ENCODE results near the gene BAIAP2L2.
"Not testable (repeated sequence)": the region's sequence is repeated elsewhere in the genome, so short reads cannot be mapped to it uniquely, and the experiment has no call there.

The BAIAP2L2 gene, protein sequence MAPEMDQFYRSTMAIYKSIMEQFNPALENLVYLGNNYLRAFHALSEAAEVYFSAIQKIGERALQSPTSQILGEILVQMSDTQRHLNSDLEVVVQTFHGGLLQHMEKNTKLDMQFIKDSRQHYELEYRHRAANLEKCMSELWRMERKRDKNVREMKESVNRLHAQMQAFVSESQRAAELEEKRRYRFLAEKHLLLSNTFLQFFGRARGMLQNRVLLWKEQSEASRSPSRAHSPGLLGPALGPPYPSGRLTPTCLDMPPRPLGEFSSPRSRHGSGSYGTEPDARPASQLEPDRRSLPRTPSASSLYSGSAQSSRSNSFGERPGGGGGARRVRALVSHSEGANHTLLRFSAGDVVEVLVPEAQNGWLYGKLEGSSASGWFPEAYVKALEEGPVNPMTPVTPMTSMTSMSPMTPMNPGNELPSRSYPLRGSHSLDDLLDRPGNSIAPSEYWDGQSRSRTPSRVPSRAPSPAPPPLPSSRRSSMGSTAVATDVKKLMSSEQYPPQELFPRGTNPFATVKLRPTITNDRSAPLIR

DNA sequence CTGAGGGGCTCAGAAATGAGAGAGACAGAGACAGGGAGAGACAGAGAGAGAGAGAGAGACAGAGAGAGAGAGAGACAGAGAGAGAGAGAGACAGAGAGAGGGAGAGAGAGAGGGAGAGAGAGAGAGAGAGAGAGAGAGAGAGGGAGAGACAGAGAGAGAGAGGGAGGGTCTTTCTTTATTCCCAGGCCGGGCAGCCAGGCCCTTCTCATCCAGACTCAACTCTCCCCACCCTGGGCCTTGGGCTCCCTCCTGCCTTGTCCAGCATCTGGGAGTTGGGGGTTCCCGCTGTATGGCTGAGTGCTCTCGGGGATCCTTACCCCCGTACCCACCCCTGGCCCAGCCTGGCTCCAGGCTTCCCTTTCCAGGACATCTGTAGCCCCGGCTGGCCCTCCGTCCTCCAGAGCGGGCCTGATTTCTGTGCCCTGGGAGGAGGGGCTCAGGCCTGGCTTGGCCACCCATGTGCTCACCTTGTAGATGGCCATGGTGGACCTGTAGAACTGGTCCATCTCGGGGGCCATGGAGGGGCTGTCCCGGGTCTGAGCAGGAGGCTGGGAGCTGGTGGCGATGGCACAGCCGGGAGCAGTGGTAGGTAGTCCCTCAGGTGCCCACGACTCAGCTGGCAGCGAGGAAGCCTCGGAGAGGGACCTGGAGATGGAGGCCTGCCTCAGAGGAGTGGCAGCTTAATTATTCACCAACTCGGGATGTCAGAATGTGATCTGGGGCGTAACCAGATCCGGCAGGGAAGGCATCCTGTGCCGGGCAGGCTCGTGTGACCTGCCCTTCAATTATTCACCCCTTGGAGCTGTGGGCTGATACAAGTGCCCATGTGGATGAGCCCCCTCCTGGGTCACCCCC lies at the start of gene BAIAP2L2:
BAIAP2L2 (minus strand) TSS at position 677 of the 855 bp plus-strand sequence; CDS start at position 518, 159 bp downstream.
- H3K4me3 ChIP-seq (replicated peaks; ENCODE audit: low read depth, low read length), result no peak within 1 kb of the TSS
- DNase-seq (ENCODE audit: extremely low read depth, low read depth), result no peak
- TF ChIP-seq, protein P1, sequence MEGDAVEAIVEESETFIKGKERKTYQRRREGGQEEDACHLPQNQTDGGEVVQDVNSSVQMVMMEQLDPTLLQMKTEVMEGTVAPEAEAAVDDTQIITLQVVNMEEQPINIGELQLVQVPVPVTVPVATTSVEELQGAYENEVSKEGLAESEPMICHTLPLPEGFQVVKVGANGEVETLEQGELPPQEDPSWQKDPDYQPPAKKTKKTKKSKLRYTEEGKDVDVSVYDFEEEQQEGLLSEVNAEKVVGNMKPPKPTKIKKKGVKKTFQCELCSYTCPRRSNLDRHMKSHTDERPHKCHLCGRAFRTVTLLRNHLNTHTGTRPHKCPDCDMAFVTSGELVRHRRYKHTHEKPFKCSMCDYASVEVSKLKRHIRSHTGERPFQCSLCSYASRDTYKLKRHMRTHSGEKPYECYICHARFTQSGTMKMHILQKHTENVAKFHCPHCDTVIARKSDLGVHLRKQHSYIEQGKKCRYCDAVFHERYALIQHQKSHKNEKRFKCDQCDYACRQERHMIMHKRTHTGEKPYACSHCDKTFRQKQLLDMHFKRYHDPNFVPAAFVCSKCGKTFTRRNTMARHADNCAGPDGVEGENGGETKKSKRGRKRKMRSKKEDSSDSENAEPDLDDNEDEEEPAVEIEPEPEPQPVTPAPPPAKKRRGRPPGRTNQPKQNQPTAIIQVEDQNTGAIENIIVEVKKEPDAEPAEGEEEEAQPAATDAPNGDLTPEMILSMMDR (IDR thresholded peaks at IDR 0.05; ENCODE audit: low read depth, low read length, missing control alignments), result no peak

DNA sequence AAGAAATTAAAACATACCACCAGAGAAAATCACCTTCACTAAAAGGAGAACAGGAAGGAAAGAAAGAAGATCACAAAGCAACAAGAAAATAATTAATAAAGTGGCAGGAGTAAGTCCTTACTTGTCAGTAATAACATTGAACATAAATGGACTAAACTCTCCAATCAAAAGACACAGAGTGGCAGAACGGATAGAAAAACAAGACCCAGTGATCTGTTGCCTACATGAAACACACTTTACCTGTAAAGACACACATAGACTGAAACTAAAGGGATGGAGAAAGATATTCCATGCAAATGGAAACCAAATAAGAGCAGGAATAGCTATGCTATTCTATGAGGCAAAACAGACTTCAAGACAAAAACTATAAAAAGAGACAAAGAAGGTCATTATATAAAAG lies 45.2 kb upstream of the BAIAP2L2 start:
- DNase-seq (ENCODE audit: extremely low read depth, low read depth), result no peak
- TF ChIP-seq, protein P1 (IDR thresholded peaks at IDR 0.05; ENCODE audit: low read depth, low read length, missing control alignments), result no peak
- H3K4me3 ChIP-seq (replicated peaks; ENCODE audit: low read depth, low read length), result no peak overlapping the region

DNA sequence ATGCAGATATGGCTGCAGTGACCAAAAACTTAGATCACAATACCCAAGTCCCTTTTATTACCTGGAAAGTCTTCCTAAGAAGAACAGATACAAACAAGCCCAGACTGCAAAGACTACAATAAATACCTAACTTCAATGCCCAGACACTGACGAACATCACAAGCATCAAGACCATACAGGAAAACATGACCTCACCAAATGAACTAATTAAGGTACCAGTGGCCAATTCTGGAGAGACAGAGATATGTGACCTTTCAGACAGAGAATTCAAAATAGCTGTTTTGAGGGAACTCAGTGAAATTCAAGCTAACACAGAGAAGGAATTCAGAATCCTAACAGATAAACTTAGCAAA lies 44.1 kb upstream of the BAIAP2L2 start:
- H3K4me3 ChIP-seq (replicated peaks; ENCODE audit: low read depth, low read length); DNase-seq (ENCODE audit: extremely low read depth, low read depth): not testable (repeated sequence)

DNA sequence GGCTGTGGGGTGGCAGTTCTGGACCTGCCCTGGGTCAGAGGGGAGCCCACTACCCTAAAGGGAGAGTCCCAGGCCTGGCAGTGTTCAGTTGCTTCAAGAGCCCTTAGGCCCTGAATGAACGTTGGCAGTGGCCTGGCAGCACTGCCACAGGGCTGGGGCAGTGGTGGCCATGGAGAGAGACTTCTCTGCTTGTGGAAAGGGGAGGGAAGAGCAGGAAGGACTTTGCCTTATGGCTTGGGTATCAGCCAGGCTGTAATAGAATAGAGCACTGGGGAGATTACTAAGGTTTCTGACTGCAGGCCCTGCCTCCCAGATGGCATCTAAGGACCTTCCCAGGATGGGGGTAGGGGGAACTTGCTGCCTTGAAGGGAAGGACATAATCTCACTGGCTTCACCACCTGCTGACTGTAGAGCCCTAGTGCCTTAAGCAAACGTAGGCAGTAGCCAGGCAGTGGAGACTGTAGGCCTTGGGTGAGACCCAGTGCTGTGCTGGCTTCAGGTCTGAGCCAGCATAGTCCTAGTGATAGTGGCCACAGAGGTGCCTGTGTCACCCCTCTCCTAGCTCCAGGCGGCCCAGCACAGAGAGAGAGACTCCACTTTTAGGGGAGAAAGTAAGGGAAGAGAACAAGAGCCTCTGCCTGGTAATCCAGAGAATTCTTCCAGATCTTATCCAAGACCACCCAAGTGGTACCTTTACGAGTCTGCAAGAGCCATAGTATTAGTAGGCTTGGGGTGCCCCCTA lies 43.5 kb upstream of the BAIAP2L2 start:
- TF ChIP-seq, protein P1 (IDR thresholded peaks at IDR 0.05; ENCODE audit: low read depth, low read length, missing control alignments), result peak; percentile 15
- no peak overlapping the region for H3K4me3 ChIP-seq (replicated peaks; ENCODE audit: low read depth, low read length)
- no peak for DNase-seq (ENCODE audit: extremely low read depth, low read depth)

DNA sequence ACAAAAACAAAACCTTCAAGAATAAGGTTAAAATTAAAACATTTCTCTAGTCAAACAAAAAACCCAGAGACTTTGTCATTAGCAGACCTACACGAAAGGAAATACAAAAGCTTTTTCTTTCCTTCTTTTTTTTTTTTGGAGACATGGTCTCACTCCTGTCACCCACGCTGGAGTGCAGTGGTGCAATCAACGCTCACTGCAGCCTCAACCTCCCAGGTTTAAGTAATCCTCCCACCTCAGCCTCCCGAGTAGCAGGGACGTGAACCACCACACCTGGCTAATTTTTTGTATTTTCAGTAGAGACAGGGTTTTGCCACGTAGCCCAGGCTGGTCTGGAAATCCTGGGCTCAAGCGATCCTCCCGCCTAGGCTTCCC lies 40.6 kb upstream of the BAIAP2L2 start:
- H3K4me3 ChIP-seq (replicated peaks; ENCODE audit: low read depth, low read length), result no peak overlapping the region
- DNase-seq (ENCODE audit: extremely low read depth, low read depth), result no peak
- TF ChIP-seq, protein P1 (IDR thresholded peaks at IDR 0.05; ENCODE audit: low read depth, low read length, missing control alignments), result no peak

DNA sequence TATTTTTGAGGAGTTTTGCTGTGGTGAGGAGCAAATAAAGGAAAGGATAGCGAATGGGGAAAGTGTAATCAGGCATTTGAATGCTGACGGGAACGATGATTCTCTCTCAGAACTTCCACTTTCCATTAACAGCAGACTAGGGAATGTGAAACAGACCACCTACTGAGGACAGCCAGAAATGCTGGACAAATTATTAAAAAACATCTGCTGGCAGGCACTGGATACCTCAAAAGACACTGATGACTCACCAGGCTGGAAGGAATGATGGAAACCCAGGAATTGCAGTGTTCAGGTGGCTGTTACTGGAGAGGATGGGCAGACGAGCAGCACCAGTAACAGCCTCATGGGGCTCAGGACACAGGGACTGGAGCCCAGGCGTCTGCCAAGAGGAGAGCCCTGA lies 37.8 kb upstream of the BAIAP2L2 start:
- peak; percentile 71 for DNase-seq (ENCODE audit: extremely low read depth, low read depth)
- H3K4me3 ChIP-seq (replicated peaks; ENCODE audit: low read depth, low read length), result no peak overlapping the region
- TF ChIP-seq, protein P1 (IDR thresholded peaks at IDR 0.05; ENCODE audit: low read depth, low read length, missing control alignments), result no peak

DNA sequence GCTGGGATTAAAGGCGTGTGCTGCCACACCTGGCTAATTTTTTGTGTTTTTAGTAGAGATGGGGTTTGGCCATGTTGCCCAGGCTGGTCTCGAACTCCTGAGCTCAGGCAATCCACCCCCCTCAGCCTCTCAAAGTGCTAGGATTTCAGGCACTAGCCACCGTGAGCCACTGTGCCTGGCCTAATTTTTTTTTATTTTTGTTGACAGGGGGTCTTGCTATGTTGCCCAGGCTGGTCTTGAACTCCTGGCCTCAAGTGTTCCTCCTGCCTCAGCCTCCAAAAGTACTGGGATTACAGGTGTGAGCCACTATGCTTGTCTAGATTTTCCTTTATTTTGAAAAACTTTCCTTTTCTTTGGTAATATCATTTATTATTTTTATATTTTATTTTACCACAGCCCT lies 35.7 kb upstream of the BAIAP2L2 start:
- not testable (repeated sequence) for DNase-seq (ENCODE audit: extremely low read depth, low read depth); H3K4me3 ChIP-seq (replicated peaks; ENCODE audit: low read depth, low read length)

Data from HFF-Myc (cell line).